GM13977 (cell line): Measurements from ENCODE around the gene ARRB2.
A peak's percentile ranks its signal among the peaks of the same experiment; 100 is the strongest.

Experiments used
- DNase-seq: peaks from one replicate; pipeline ENCODE4 v3.0.0; 2012; ENCODE audit warnings: low spot score
- CTCF ChIP-seq: IDR thresholded peaks from 2 replicates; pipeline ENCODE4 v1.5.1; 2012; ENCODE audit warnings: mild to moderate bottlenecking, control low read depth; ENCODE audit not compliant: insufficient read depth; ENCODE audit errors: extremely low read depth, missing control alignments
- in situ Hi-C: fragments of 300-500 bp; cut with MboI; formaldehyde crosslinking; loops from one replicate; pipeline ENCODE4 v1.12.0; 2022; ENCODE audit warnings: low sequenced_read_pairs, low pct_unique_long_range_greater_than_20kb, mixed read lengths, inconsistent platforms; ENCODE audit not compliant: unreplicated experiment

ARRB2 gene

GRCh38 chr17:4722678-4723240, 12.3 kb downstream of the ARRB2 start:
- DNase-seq: no peak
- TF ChIP-seq CTCF: no peak
- in situ Hi-C loops: no loop called here

DNA sequence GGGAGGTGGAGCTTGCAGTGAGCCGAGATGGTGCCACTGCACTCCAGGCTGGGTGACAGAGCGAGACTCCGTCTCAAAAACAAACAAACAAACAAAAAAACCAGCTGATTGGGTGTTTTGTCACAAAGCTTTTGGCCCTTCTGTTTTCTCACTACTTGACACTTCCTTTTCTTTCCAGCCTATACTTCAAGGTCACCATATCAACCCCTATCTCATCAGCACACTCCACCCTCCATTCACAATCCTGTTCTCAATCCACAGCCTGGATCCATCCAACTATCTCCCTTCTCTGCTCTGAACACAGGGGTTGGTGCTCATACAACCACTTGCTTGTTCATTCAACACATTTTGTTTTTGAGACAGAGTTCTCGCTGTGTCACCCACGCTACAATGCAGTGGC, 14.2 kb downstream of the ARRB2 start:
- in situ Hi-C loops: loop anchor here (5.0 kb wide), 1 partner anchor 163 kb away; no protein-coding TSS in a partner anchor
- DNase-seq: no peak

GRCh38 chr17:4725646-4726310, 15.3 kb downstream of the ARRB2 start:
- TF ChIP-seq CTCF: no peak
- DNase-seq: no peak
- in situ Hi-C loops: loop anchor here (5.0 kb wide), 1 partner anchor 162 kb away; no protein-coding TSS in a partner anchor

More for the DNA sequence above, 14.2 kb downstream of the ARRB2 start:
- no peak for TF ChIP-seq CTCF

DNA sequence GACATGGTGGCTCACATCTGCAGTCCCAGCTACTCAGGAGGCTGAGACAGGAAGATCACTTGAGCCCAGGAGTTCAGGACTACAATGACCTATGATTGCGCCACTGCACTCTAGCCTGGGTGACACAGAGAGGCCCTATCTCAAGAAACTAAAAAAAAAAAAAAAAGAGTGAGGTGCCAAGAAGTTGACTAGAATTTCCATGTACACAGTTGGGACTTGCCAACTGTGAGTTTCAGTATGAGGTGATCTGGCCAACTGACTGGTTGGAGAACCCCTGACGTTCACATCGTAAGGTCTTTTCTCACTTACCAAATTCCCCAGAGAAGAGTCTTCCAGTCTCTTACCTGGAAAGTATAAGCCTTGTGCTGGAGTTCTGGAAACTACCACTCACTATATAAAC, 17.7 kb downstream of the ARRB2 start:
- in situ Hi-C loops: loop anchor here (5.0 kb wide), 1 partner anchor 159 kb away; no protein-coding TSS in a partner anchor
- DNase-seq: no peak
- no peak for TF ChIP-seq CTCF

DNA sequence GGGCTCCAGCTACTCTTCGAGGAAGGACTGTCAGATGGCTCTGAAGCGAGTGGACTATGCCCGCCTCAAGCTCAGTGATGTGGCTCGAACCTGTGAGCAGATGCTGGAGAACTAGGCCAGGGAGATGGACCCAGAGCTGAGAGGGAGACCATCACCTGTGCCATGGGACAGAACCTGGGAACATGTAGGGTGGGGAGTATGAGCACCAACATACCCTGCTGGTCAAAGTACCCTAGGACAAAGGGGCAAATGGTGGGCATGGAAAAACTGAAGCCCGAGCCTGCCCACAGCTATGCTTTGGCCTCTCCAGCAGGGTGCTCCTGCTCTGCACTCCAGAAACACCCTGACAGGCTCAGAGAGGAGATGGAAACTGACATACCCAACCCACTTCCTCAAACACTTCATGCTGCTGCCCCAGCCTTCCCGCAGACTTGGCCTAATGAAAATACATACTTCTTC, 22.7 kb downstream of the ARRB2 start:
- peak; percentile 72 for DNase-seq
- in situ Hi-C loops: no loop called here
- TF ChIP-seq CTCF: peak; percentile 40

GRCh38 chr17:4734857-4735475, 24.5 kb downstream of the ARRB2 start:
- in situ Hi-C loops: no loop called here
- DNase-seq: no peak
- no peak for TF ChIP-seq CTCF
